Keratinocyte (primary cell): ENCODE data around the gene ACADL. TPM values are rescaled to one million over a fixed set of nuclear protein-coding genes. Genes with fewer than 3 reads are reported as not detected.

ENCODE experiments used
- DNase-seq: peaks from one replicate; pipeline ENCODE4 v3.0.0-alpha.2; 2011; ENCODE audit warnings: low read depth, missing footprints, low spot score
- FAIRE-seq: peaks from 2 replicates; lab custom pipeline; 2011; peaks lifted over from hg19 to GRCh38; lab: Jason Lieb, UNC
- H2AFZ ChIP-seq: 2 replicates; pipeline ENCODE4 v1.6.0; 2012; ENCODE audit warnings: low read length, control low read depth, inconsistent platforms; ENCODE audit not compliant: control insufficient read depth
- H3K27ac ChIP-seq: 2 replicates; pipeline ENCODE4 v1.5.1; 2011; ENCODE audit warnings: low read length; ENCODE audit not compliant: control insufficient read depth, insufficient read depth
- H3K27me3 ChIP-seq: 3 replicates; pipeline ENCODE4 v1.6.0; 2011; ENCODE audit warnings: low read length; ENCODE audit not compliant: control insufficient read depth, insufficient read depth; ENCODE audit errors: extremely low read depth
- H3K36me3 ChIP-seq, 2 experiments: 2 replicates in 1 of 2; 3 replicates in 1 of 2; pipeline ENCODE4 v1.5.1; 2011; ENCODE audit warnings: low read length in 2 of 2, mild to moderate bottlenecking in 1 of 2; ENCODE audit not compliant: control insufficient read depth in 2 of 2, insufficient read depth in 2 of 2; ENCODE audit errors: extremely low read depth in 1 of 2
- H3K4me1 ChIP-seq: 3 replicates; pipeline ENCODE4 v1.5.1; 2011; ENCODE audit warnings: low read length; ENCODE audit not compliant: control insufficient read depth, insufficient read depth; ENCODE audit errors: extremely low read depth
- H3K4me2 ChIP-seq: 3 replicates; pipeline ENCODE4 v1.6.0; 2011; ENCODE audit warnings: low read depth, low read length; ENCODE audit not compliant: control insufficient read depth, insufficient read depth; ENCODE audit errors: extremely low read depth
- H3K4me3 ChIP-seq, 3 experiments: fragments of 200-600 bp in 1 of 3; sonication (generic) in 1 of 3; 2 replicates in 2 of 3; 3 replicates in 1 of 3; pipeline ENCODE4 v1.5.1; 2011 to 2016; ENCODE audit warnings: low read length in 3 of 3, mild to moderate bottlenecking in 3 of 3, control low read depth in 2 of 3, inconsistent platforms in 1 of 3, low read depth in 1 of 3, mixed read lengths in 1 of 3, mixed run types in 1 of 3, moderate library complexity in 1 of 3; ENCODE audit not compliant: control insufficient read depth in 2 of 3, insufficient read depth in 2 of 3; ENCODE audit errors: extremely low read depth in 1 of 3
- H3K79me2 ChIP-seq: 2 replicates; pipeline ENCODE4 v1.6.0; 2012; ENCODE audit warnings: low read length; ENCODE audit not compliant: control insufficient read depth, insufficient read depth
- H3K9ac ChIP-seq: 3 replicates; pipeline ENCODE4 v1.6.0; 2011; ENCODE audit warnings: low read length; ENCODE audit not compliant: control insufficient read depth, insufficient read depth; ENCODE audit errors: extremely low read depth
- H3K9me1 ChIP-seq: 3 replicates; pipeline ENCODE4 v1.6.0; 2011; ENCODE audit warnings: low read length; ENCODE audit not compliant: control insufficient read depth, insufficient read depth; ENCODE audit errors: extremely low read depth
- H3K9me3 ChIP-seq: 2 replicates; pipeline ENCODE4 v1.5.1; 2012; ENCODE audit warnings: low read depth, low read length; ENCODE audit not compliant: control insufficient read depth
- H4K20me1 ChIP-seq: 3 replicates; pipeline ENCODE4 v1.6.0; 2011; ENCODE audit warnings: low read length; ENCODE audit not compliant: control insufficient read depth, insufficient read depth; ENCODE audit errors: extremely low read depth
- EZH2 ChIP-seq: IDR thresholded peaks from one replicate; pipeline ENCODE4 v1.6.1; 2012; ENCODE audit warnings: inconsistent platforms, mild to moderate bottlenecking, low read length, moderate library complexity
- dilution Hi-C: fragments of 300-500 bp; cut with MboI; formaldehyde crosslinking; loops from one replicate; pipeline ENCODE4 v1.7.0; 2020; ENCODE audit warnings: low sequenced_read_pairs; ENCODE audit not compliant: extremely low pct_ligation_motif_present
- polyA plus RNA-seq, 5 experiments: library from polyadenylated mRNA; depleted of rRNA in 3 of 5; stranded (reverse) in 3 of 5; stranded (forward) in 1 of 5; unstranded in 1 of 5; fragments of >200 nt; gene quantifications; 1 replicate in 1 of 5; 2 replicates in 3 of 5; 3 replicates in 1 of 5; pipeline versions ENCODE4 v1.2.1 to v1.2.3, GENCODE V29; 2011 to 2012; ENCODE audit warnings: missing spikeins in 2 of 5, low read depth in 1 of 5, low replicate concordance in 1 of 5
- TF ChIP-seq, protein P1 (sequence below), 3 experiments: IDR thresholded peaks in 1 of 3; conservative IDR thresholded peaks in 1 of 3; optimal IDR thresholded peaks in 1 of 3; 2 replicates in 2 of 3; 3 replicates in 1 of 3; pipeline versions ENCODE3 to v1.5.1; 2011; ENCODE audit warnings: low read length in 3 of 3, mild to moderate bottlenecking in 3 of 3, moderate library complexity in 2 of 3, control low read depth in 1 of 3, inconsistent platforms in 1 of 3; ENCODE audit not compliant: insufficient read depth in 2 of 3; ENCODE audit errors: extremely low read depth in 1 of 3

ACADL gene
- polyA plus RNA-seq, 1 donor (not counting 4 experiments of a cell fraction or from before 2014, with no cell fraction given): 0.10 TPM

GRCh38 chr2:210230984-210231383, 5.7 kb upstream of the ACADL start:
- Histone ChIP-seq H3K9ac (no peak overlapping the region), H3K79me2 (no peaks in the 10 kb centered on the region), H3K4me1 (peaks cover 4% of the 10 kb centered on the region), H3K36me3 (no peaks in the 10 kb centered on the region), H3K27ac (no peak overlapping the region), H3K4me3 (no peak overlapping the region), H3K27me3 (no peaks in the 10 kb centered on the region), H3K9me3 (no peaks in the 10 kb centered on the region), H2AFZ (no peak overlapping the region), H3K4me2 (no peak overlapping the region), H3K9me1 (no peaks in the 10 kb centered on the region), H4K20me1 (no peaks in the 10 kb centered on the region)
- DNase-seq (no peak), FAIRE-seq (no peak)
- dilution Hi-C loops: no loop called here
- no peak for TF ChIP-seq EZH2
- TF ChIP-seq, protein P1, sequence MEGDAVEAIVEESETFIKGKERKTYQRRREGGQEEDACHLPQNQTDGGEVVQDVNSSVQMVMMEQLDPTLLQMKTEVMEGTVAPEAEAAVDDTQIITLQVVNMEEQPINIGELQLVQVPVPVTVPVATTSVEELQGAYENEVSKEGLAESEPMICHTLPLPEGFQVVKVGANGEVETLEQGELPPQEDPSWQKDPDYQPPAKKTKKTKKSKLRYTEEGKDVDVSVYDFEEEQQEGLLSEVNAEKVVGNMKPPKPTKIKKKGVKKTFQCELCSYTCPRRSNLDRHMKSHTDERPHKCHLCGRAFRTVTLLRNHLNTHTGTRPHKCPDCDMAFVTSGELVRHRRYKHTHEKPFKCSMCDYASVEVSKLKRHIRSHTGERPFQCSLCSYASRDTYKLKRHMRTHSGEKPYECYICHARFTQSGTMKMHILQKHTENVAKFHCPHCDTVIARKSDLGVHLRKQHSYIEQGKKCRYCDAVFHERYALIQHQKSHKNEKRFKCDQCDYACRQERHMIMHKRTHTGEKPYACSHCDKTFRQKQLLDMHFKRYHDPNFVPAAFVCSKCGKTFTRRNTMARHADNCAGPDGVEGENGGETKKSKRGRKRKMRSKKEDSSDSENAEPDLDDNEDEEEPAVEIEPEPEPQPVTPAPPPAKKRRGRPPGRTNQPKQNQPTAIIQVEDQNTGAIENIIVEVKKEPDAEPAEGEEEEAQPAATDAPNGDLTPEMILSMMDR (optimal IDR thresholded peaks at IDR 0.05 in 1 of 3, IDR thresholded peaks at IDR 0.05 in 1 of 3, conservative IDR thresholded peaks at IDR 0.05 in 1 of 3; ENCODE audit: extremely low read depth in 1 of 3, insufficient read depth in 2 of 3, low read length in 3 of 3): no peak

DNA sequence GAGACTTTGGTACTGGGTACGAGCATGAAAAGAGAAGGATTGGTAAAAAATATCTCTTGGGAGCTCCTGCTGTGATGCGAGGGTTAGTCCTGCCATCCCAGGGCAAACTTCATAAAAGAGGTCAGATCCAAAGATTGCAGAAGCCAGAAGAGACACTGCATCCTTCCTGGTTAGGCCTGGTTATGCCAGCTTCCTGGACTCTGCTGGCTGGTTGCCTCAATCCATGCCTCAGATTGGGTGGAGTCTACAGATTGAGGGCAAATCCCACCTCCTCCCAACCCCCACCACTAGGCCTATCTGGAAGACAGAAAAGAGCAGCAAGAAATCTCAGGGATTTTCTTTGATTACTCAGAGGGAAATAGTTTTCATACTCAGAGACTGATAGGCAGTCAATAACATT, 5.3 kb upstream of the ACADL start:
- no peak overlapping the region for H3K4me2 ChIP-seq
- H3K36me3 ChIP-seq: no peaks in the 10 kb centered on the region
- H3K4me3 ChIP-seq: no peak overlapping the region
- H3K4me1 ChIP-seq: peaks cover 9% of the 10 kb centered on the region
- FAIRE-seq: no peak
- H3K27me3 ChIP-seq: no peaks in the 10 kb centered on the region
- H3K27ac ChIP-seq: no peak overlapping the region
- H3K9me3 ChIP-seq: no peaks in the 10 kb centered on the region
- H3K79me2 ChIP-seq: no peaks in the 10 kb centered on the region
- H4K20me1 ChIP-seq: no peaks in the 10 kb centered on the region
- H3K9ac ChIP-seq: no peak overlapping the region
- DNase-seq: no peak
- H2AFZ ChIP-seq: no peak overlapping the region
- TF ChIP-seq, protein P1 (optimal IDR thresholded peaks at IDR 0.05 in 1 of 3, IDR thresholded peaks at IDR 0.05 in 1 of 3, conservative IDR thresholded peaks at IDR 0.05 in 1 of 3; ENCODE audit: extremely low read depth in 1 of 3, insufficient read depth in 2 of 3, low read length in 3 of 3): no peak
- no peak for TF ChIP-seq EZH2
- dilution Hi-C loops: no loop called here
- H3K9me1 ChIP-seq: no peaks in the 10 kb centered on the region
